IPS-18c (cell line): Measurements from ENCODE around the gene TMBIM1.

Experiments used
- H3K4me3 ChIP-seq: 2 replicates; pipeline ENCODE4 v1.7.0; 2013; ENCODE audit warnings: low read depth, mild to moderate bottlenecking, low read length, moderate library complexity; ENCODE audit not compliant: insufficient read depth
- H3K9me3 ChIP-seq: one replicate; pipeline ENCODE4 v1.6.1; 2013; ENCODE audit warnings: mild to moderate bottlenecking, low read length, moderate library complexity; ENCODE audit not compliant: control insufficient read depth, insufficient read depth

The TMBIM1 gene

GRCh38 chr2:218267259-218267658 lies 25.0 kb downstream of the TMBIM1 start:
- H3K9me3 ChIP-seq = no peaks in the 10 kb centered on the region
- H3K4me3 ChIP-seq = no peak overlapping the region

DNA sequence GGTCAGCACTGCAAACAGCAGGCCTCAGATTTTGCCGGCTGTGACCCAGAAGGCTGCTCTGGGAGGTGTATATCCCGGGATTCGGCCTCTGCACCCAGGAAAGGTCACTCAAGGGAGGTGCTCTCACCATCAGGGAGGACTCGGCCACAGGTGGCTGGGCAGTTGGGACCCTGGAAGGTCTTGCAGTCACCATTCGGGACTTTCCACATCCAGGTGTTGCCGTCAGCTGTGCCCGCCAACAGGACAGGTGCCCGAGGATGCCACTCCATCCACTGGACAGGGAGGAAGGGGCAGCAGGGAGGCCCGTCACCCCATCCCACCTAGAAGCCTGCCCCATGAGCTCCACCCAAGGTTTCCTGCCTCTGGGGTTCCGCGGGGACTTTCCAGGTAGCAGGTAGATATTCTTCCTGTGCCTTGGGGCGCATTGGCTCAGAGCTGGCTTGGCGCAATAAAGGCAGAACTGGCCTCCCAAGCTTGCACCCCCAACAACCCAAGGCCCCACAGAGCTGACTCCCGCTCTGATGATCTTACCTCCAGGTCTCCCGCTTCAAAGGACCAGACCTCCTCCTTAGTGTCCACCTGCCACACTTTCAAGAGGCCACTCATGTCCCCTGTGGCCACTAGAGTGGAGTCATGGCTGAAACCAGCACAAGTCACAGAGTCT lies 25.9 kb downstream of the TMBIM1 start:
- H3K4me3 ChIP-seq = no peak overlapping the region
- no peaks in the 10 kb centered on the region for H3K9me3 ChIP-seq

DNA sequence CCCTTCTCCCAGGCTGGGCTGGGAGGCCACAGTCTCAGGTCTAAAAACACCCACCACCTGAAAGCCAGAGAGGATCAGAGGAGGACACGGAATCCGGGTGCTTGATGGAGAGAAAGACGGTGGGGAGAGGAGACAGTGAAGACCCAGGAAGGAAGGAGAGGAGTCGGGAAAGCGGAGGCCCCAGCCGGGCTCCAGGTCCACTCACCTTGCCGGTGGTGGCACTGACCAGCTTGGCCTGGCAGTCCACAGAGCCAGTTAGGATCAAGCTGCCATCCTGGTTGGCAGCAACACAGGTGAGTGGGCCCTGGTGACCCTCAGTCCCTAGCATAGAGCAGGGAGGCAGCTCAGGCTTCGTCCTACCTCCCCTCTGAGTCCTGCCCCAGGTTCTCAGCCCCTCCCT lies 26.7 kb downstream of the TMBIM1 start:
- Histone ChIP-seq H3K4me3 (no peak overlapping the region), H3K9me3 (no peaks in the 10 kb centered on the region)

DNA sequence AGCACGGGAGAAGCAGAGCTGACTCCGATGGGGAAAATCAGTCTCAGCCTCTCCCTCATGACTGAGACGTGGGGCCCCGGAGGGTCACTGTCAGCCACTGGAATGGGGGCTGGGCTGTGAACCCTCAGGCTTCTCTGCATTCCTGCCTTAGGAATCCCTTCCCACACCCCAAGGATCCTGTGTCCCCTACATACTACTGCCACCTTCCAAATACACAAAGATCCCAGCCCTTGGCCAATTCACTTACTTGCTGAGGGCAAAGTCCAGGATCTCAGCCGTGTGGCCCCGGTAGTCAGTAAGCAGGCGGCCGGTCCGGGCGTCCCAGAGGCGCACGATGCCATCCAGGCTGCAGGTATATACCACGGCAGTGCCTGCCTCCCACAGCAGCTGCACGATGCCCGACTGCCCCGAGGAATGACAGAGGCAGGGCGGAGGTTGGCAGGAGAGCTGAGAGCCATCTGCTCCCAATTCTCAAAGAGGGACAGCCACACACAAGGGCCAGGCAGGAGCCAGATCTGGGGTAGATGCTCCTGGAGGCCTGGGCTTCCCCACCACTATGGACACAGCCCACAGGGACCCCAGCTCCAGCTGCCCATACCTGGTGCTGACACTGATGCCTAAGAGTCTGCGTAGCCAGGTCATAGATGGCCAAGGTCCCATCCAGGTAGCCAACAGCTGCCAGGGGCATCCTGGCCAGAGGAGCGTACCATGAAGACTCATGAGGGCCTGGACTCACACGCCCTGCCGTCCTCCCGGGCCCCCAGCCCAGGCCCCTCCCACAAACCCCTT lies 27.3 kb downstream of the TMBIM1 start:
- Histone ChIP-seq H3K9me3 (no peaks in the 10 kb centered on the region), H3K4me3 (no peak overlapping the region)

DNA sequence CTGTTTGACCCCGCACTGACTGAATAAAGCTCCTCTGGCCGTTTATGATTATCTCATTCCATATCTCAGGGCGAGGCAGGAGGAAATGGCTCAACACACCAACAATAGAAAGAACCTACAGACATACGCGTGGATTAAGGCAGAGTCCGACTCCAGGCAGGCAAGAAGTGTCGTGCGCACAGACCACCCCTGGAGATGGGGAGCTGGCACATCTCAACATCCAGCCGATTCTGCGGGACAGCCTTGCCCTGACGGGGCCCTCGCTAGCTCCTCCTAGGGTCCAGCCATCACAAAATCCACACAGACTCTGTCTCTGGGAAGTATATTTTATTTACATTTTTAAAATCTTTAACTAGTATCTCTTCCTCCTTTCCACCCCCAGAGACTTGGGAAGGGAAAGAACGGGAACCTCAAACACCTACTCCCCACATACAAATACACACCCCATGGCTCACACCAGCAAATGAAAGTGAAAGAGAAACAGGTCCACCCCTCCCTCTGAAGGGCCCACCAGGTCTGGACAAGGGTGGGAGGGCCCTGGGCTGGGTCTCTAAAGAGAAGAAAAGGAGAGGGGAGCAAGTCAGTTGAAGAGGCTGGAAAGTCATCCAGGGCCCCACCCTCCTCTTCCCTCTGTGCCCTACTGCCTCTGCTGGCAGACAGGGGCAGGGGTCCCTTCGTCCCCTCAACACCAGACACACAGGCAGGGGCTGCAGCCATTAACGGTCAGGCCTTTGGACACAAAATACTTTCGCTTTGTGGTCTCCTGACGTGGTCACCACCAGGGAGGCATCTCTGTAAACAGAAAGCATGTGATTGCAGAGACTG lies 28.3 kb downstream of the TMBIM1 start:
- no peak overlapping the region for H3K4me3 ChIP-seq
- H3K9me3 ChIP-seq = no peaks in the 10 kb centered on the region

DNA sequence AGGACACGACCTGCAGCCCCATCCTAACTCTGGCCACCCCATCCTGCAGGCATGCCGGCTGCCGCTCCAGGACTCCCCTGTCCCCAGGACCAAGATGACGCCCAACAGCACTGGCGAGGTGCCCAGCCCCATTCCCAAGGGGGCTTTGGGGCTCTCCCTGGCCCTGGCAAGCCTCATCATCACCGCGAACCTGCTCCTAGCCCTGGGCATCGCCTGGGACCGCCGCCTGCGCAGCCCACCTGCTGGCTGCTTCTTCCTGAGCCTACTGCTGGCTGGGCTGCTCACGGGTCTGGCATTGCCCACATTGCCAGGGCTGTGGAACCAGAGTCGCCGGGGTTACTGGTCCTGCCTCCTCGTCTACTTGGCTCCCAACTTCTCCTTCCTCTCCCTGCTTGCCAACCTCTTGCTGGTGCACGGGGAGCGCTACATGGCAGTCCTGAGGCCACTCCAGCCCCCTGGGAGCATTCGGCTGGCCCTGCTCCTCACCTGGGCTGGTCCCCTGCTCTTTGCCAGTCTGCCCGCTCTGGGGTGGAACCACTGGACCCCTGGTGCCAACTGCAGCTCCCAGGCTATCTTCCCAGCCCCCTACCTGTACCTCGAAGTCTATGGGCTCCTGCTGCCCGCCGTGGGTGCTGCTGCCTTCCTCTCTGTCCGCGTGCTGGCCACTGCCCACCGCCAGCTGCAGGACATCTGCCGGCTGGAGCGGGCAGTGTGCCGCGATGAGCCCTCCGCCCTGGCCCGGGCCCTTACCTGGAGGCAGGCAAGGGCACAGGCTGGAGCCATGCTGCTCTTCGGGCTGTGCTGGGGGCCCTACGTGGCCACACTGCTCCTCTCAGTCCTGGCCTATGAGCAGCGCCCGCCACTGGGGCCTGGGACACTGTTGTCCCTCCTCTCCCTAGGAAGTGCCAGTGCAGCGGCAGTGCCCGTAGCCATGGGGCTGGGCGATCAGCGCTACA lies 29.4 kb downstream of the TMBIM1 start:
- H3K4me3 ChIP-seq = no peak overlapping the region
- H3K9me3 ChIP-seq = no peaks in the 10 kb centered on the region

DNA sequence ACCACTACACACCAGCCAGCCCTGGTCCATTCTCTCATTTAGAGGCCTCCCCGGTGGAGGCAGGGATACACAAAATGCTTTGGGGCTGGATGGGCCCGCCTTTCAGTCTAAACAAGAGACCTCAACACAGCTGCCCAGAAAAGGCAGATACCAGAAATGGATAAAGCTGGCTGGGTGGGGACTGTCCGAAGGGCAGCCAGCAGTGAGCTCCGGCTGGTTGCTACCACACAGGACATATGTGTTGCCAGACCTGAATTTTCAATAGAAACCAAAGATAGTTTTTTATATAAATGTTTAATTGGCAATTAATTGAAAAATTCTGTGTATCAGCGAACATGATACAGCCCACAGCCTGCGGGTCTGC lies 30.1 kb downstream of the TMBIM1 start:
- Histone ChIP-seq H3K9me3 (no peaks in the 10 kb centered on the region), H3K4me3 (no peak overlapping the region)

DNA sequence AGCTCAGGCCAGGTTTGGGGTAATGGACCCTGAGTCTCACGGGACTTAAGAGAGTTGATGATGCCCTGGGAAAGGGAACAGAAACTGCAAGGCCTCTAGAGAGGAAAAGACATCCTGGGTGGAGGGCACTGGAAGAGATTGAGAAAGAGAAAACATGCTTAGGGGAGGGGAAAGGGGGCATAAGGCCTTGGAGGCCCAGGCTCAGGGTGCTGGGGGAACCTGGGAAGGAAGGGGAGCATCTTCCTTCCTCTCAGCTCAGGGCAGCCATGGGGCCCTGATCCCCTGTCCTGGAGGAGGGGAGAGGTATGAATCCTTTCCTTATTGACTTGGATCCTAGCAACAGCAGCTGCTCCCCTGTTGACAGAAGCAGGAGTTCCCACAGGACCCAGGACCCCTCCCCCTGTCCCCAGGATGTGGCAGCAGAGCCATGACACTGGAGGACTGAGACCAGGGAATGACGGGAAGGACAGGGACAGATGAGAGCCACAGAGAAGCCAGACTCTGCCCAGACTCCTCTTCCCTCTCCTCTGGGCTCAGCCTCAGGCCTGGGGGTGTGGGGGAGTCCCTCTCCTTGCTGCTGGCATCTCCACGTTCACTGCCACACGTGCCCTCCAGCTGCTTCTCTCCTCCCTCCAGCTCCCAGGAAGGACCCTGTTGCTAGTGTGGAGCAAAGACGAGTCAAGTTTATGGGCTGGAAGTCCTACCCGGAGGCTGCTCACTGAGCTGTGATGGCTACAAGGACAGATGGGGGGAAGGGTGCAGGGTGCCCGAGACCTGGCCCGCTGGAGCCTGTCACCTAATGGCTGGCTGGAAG lies 30.7 kb downstream of the TMBIM1 start:
- Histone ChIP-seq H3K9me3 (no peaks in the 10 kb centered on the region), H3K4me3 (no peak overlapping the region)

GRCh38 chr2:218260742-218261422 lies 31.4 kb downstream of the TMBIM1 start, which contains the start of gene GPBAR1:
TSS of gene GPBAR1 (plus strand) at chr2:218261015. CDS start at chr2:218262725, 1,710 bp downstream.
- Histone ChIP-seq H3K4me3 (no peak within 1 kb of the TSS), H3K9me3 (no peaks in the 10 kb centered on the region)

DNA sequence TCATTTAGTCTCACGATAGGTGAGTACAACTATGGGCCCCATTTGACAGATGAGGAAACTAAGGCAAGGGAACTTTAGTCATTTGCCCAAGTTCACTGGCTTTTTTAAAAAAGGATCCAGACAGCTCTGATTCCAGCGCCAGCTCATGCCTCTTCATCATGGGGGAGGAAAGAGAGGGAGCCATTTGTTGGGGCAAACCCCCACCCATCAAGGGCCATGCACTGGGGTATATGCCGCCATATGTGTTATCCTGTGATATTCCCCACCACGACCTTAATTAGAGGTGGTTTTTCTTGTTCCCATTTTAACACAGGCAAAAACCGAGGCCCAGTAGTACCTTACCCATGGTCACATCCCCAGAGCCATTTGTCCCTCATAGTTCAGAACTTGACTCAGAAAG lies 32.1 kb downstream of the TMBIM1 start:
- H3K9me3 ChIP-seq = no peaks in the 10 kb centered on the region
- H3K4me3 ChIP-seq = no peak overlapping the region

GRCh38 chr2:218259099-218259961 lies 33.0 kb downstream of the TMBIM1 start:
- no peaks in the 10 kb centered on the region for H3K9me3 ChIP-seq
- H3K4me3 ChIP-seq = no peak overlapping the region

DNA sequence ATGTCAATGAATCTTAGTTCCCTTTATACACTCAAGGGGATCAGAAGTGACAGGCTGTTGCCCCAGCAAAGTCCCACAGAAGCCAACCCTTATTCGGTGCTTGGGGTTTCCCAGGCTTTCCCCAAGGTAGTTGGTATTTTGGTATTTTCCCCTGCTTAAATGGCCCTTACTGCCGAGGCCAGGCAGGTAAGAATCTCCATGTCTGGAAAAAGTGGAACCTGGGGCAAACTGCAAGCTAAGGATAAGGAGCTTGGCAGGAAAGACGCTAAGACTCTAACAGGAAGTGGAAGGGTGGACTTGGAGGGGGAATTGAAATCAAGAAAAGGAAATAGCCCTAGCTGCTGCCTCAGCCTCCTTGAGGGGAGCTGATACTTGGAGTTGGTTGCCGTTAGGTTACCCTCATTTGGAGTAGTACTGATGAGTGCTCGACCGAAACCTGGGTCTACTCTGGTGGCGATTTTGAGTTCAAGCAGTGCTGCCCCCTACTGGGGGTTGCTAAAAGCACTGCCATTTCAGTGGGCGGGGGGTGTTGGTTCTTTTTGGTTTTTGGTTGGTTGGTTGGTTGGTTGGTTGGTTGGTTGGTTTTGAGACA lies 34.8 kb downstream of the TMBIM1 start:
- Histone ChIP-seq H3K9me3 (no peaks in the 10 kb centered on the region), H3K4me3 (no peak overlapping the region)

GRCh38 chr2:218256612-218257350 lies 35.5 kb downstream of the TMBIM1 start:
- Histone ChIP-seq H3K4me3 (no peak overlapping the region), H3K9me3 (no peaks in the 10 kb centered on the region)

GRCh38 chr2:218255446-218255845 lies 36.9 kb downstream of the TMBIM1 start:
- Histone ChIP-seq H3K9me3 (no peaks in the 10 kb centered on the region), H3K4me3 (no peak overlapping the region)
